Activated naive CD8-positive, alpha-beta T cell treated with anti-CD3 and anti-CD28 coated beads, Interleukin-2, amount 50 U/mL, for 16 hours (primary cell): ENCODE data around the gene HOXD4.

Experiments used
- DNase-seq: peaks from one replicate; pipeline ENCODE4 v3.0.0-alpha.2; 2020; ENCODE audit warnings: low read depth, low spot score

The HOXD4 gene

GRCh38 chr2:176170602-176171305, 19.4 kb downstream of the HOXD4 start:
- DNase-seq = no peak

GRCh38 chr2:176171351-176172006, 20.1 kb downstream of the HOXD4 start:
- no peak for DNase-seq

GRCh38 chr2:176172007-176172894, 20.9 kb downstream of the HOXD4 start:
- no peak for DNase-seq

GRCh38 chr2:176172895-176173566, 21.7 kb downstream of the HOXD4 start:
- DNase-seq = no peak

- DNase-seq = no peak
Observed at GRCh38 chr2:176173567-176174381, 22.4 kb downstream of the HOXD4 start.

- DNase-seq = no peak
Observed at GRCh38 chr2:176174382-176174823, 23.1 kb downstream of the HOXD4 start.

- DNase-seq = no peak
Observed at GRCh38 chr2:176174824-176175708, 23.7 kb downstream of the HOXD4 start.

- DNase-seq = no peak
Observed at GRCh38 chr2:176175709-176176607, 24.6 kb downstream of the HOXD4 start.

- no peak for DNase-seq
Observed at GRCh38 chr2:176177580-176178037, 26.3 kb downstream of the HOXD4 start.

- DNase-seq = no peak
Observed at GRCh38 chr2:176178038-176178756, 26.8 kb downstream of the HOXD4 start.

- no peak for DNase-seq
Observed at GRCh38 chr2:176178757-176179295, 27.5 kb downstream of the HOXD4 start.

- no peak for DNase-seq
Observed at GRCh38 chr2:176181551-176181950, 30.2 kb downstream of the HOXD4 start.

GRCh38 chr2:176182671-176183070, 31.3 kb downstream of the HOXD4 start:
- DNase-seq = no peak

GRCh38 chr2:176184749-176185148, 33.4 kb downstream of the HOXD4 start:
- no peak for DNase-seq

GRCh38 chr2:176186024-176186423, 34.7 kb downstream of the HOXD4 start:
- DNase-seq = no peak

GRCh38 chr2:176187200-176187898, 36.0 kb downstream of the HOXD4 start:
- DNase-seq = no peak
